Measurements from ENCODE around the gene FOXP1.

FOXP1 gene

GRCh38 chr3:71109977-71110285, 473.6 kb downstream of the FOXP1 start:
- no peak for DNase-seq

GRCh38 chr3:71109241-71109976, 474.1 kb downstream of the FOXP1 start:
- DNase-seq: no peak

- DNase-seq: no peak
Observed at GRCh38 chr3:71107926-71108325, 475.6 kb downstream of the FOXP1 start.

- DNase-seq: no peak
Observed at GRCh38 chr3:71104976-71105375, 478.6 kb downstream of the FOXP1 start.

GRCh38 chr3:71104556-71104955, 479.0 kb downstream of the FOXP1 start:
- DNase-seq: no peak

GRCh38 chr3:71104121-71104541, 479.4 kb downstream of the FOXP1 start:
- DNase-seq: no peak

GRCh38 chr3:71103430-71103921, 480.1 kb downstream of the FOXP1 start:
- DNase-seq: no peak

- peak; percentile 74 for DNase-seq
Observed at GRCh38 chr3:71102111-71102983, 481.2 kb downstream of the FOXP1 start.

GRCh38 chr3:71101626-71102025, 481.9 kb downstream of the FOXP1 start:
- no peak for DNase-seq

GRCh38 chr3:71101014-71101413, 482.5 kb downstream of the FOXP1 start:
- DNase-seq: peak; percentile 4

- DNase-seq: no peak
Observed at GRCh38 chr3:71099997-71100719, 483.4 kb downstream of the FOXP1 start.

GRCh38 chr3:71097557-71097956, 486.0 kb downstream of the FOXP1 start:
- DNase-seq: no peak

GRCh38 chr3:71095511-71096291, 487.8 kb downstream of the FOXP1 start:
- DNase-seq: peak; percentile 46

- DNase-seq: no peak
Observed at GRCh38 chr3:71094658-71095209, 488.8 kb downstream of the FOXP1 start.

- DNase-seq: no peak
Observed at GRCh38 chr3:71092665-71093064, 490.9 kb downstream of the FOXP1 start.

- no peak for DNase-seq
Observed at GRCh38 chr3:71090207-71090606, 493.3 kb downstream of the FOXP1 start.

GRCh38 chr3:71089271-71089847, 494.2 kb downstream of the FOXP1 start:
- peak; percentile 24 for DNase-seq

- DNase-seq: no peak
Observed at GRCh38 chr3:71088742-71089141, 494.8 kb downstream of the FOXP1 start.

GRCh38 chr3:71088019-71088708, 495.4 kb downstream of the FOXP1 start:
- no peak for DNase-seq

GRCh38 chr3:71087143-71088018, 496.1 kb downstream of the FOXP1 start:
- peak; percentile 11 for DNase-seq

All from inflammatory macrophage treated with lipopolysaccharide for 4 hours (primary cell).